Measurements from ENCODE around the gene UMPS.
"Not testable (repeated sequence)": the region's sequence is repeated elsewhere in the genome, so short reads cannot be mapped to it uniquely, and the experiment has no call there.

The UMPS gene

DNA sequence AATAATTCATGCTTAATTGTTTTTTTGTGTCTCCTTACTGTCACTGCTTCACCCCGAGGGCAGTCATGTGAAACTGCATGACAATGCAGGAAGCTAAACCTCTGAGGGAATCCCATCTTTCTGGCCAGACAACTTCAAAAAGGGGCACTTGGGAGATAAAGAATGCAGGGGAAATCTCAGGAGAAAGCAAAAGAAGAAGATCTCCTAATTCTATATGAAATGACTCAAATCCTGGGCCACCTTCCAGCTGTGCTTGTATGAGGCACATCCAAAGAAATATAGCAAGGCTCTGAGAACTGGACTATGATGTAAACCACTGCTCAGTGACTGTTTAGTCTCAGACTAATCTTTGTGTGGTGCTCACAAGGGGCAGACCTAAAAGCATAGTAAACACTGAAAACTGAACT is 22.6 kb upstream of the UMPS start:
- no peak for DNase-seq

DNA sequence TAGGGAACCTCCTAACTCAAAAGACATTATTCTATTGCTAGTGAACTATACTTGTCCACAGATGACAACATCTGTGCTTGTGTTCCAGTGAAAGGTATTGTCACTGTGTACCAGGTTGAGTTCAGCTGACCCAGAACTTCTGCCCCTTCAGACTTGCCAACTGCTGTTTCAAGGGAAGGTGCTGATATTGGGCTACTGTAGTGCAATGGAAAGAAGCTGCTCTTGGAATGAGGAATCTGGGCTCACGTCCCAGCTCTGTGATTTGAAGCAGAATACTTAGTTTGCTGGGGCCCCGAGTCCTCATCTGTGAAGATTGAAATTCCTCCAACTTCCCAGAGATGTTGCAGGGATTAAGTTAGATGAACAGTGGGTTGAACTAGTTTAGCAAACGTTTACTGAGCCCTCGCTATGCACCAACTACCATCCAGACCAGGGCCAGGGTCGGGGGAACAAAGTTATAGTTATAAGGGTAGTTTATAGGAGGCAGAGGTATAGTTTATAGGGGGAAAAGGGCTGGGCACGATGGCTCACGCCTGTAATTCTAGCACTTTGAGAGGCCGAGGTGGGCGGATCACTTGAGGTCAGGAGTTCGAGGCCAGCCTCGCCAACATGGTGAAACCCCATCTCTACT is 15.9 kb upstream of the UMPS start:
- DNase-seq: no peak

GRCh38 chr3:124722589-124722988 is 7.7 kb upstream of the UMPS start:
- DNase-seq: no peak

GRCh38 chr3:124730941-124731297 is 667 bp downstream of the UMPS start:
- DNase-seq: no peak

DNA sequence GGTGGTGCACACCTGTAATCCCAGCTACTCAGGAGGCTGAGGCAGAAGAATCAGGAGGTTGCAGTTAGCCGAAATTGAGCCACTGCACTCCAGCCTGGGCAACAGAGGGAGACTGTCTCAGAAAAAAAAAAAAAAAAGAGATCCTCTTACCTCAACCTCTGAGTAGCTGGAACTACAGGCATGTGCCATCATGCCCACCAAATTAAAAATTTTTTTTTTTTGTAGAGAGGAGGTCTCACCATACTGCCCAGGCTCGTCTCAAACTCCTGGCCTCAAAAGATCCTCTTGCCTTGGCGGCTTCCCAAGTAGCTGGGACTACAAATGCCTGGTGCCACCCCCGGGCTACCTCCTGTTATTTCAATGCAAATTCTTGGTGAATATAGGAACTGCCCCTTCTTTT is 1.5 kb downstream of the UMPS start:
- no peak for DNase-seq

- no peak for DNase-seq
Measured at GRCh38 chr3:124741027-124741426, 10.8 kb downstream of the UMPS start.

DNA sequence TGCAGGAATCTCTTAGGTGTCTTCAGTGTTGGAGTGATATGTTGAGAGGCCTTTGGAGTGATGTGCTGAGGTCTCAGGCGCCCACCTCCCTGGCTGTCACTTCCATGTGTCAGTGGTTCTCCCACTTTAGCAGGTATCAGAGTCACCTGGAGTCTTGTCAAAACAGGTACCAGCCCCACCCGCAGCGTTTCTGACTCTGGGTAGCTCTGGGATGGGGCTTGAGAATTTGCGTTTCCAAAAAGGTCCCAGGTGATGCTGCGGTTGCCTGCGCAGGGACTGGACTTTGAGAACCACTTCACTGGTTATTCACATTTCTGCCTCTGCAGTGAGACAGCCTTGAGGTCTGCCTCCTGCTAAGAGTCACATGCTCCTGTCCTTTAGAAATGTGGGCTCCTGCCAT is 15.5 kb downstream of the UMPS start:
- no peak for DNase-seq

GRCh38 chr3:124747111-124747981 is 17.1 kb downstream of the UMPS start:
- DNase-seq: no peak

- DNase-seq: no peak
Measured at GRCh38 chr3:124748560-124749198, 18.4 kb downstream of the UMPS start.

GRCh38 chr3:124749877-124750276 is 19.6 kb downstream of the UMPS start:
- DNase-seq: not testable (repeated sequence)

- DNase-seq: no peak
Measured at GRCh38 chr3:124751501-124751900, 21.2 kb downstream of the UMPS start.

DNA sequence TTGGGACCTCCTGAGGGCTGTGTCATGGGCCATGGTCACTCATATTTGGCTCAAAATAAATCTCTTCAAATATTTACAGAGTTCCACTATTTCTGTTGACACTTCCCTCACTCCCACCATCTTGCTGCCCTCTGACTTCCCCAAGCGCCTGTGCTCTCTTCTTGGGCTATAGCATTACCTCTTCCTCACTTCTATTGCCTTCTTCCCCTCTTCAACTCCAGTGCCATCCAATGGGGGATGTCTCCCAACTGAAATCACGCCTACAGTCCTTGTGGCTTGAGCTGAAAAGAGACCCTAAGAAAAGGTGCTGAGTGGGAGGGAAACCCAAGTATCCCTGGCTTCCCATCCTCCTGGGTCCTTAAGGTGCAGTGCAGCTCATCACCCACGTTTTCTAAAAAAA is 21.8 kb downstream of the UMPS start:
- DNase-seq: no peak

DNA sequence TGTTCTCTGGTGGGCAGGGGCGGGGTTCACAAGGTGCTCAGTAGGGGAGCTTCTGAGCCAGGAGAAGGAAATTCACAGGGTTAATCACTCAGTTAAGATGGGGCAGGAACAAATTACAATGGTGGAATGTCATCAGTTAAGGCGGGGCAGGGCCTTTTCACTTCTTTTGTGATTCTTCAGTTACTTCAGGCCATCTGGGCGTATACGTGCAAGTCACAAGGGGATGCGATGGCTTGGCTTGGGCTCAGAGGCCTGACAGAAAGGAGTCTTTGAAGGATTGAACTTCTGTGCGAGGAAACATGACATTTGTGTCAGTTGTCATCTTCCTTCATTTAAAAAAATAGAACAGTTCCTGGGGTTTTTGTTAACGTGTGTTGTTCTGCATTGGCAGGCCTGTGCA is 27.7 kb downstream of the UMPS start:
- DNase-seq: not testable (repeated sequence)

GRCh38 chr3:124758851-124759635 is 28.8 kb downstream of the UMPS start:
- DNase-seq: no peak

GRCh38 chr3:124759666-124760401 is 29.6 kb downstream of the UMPS start:
- no peak for DNase-seq

GRCh38 chr3:124760601-124761000 is 30.3 kb downstream of the UMPS start:
- no peak for DNase-seq

DNA sequence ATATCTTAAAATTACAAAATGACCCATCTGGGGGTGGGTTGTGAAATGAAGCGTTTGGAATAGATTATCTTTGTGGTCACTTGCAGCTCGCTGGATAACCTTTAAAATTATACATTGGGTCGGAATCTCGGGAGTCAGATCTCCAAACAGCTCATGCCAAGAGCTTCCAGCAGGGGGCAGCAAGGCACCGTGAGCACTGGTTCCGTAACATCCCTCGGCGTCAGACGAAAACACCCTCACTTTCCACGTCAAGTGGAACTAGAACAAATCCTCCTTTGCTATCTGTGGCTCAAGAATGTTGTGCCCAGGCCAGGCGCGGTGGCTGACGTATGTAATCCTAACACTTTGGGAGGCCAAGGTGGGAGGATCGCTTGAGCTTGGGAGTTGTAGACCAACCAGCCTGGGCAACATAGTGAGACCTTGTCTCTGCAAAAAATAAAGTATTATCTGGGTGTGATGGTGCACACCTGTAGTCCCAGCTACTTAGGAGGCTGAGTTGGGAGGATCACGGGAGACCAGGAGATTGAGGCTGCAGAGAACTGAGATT is 31.1 kb downstream of the UMPS start:
- DNase-seq: peak; percentile 87

DNA sequence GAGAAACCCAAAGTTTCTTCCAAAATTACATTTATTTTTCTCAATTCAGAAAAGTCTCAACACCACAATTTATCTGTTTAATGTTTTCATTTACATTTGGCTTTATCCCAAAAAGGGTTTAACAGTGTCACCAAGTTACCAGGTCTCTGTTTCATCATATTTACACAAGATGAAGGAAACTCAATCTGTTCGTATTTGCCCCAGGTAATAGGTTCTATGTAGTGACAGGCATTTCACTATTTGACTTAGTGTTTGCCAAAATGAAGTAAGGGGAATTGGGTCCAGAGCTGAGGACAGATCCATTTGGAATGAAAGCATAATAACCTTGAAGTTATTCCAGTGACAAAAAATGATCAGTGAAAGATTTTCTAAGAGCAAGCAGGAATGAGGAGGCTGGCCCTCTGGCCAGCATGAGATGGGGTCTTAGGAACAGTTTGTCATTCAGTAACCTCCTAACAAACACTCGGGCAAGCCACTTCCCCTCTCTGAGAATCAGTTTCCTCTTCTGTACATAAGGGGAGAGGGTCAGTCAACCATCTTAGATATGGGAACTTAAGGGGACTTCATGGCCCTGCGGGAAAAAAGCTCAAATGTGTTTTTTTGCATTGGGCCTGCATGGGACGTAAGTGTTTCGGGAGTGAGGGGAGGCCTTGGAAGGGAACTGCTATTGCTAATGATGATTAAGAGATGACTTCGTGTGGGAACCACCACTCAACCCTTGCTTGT is 31.8 kb downstream of the UMPS start:
- DNase-seq: no peak

DNA sequence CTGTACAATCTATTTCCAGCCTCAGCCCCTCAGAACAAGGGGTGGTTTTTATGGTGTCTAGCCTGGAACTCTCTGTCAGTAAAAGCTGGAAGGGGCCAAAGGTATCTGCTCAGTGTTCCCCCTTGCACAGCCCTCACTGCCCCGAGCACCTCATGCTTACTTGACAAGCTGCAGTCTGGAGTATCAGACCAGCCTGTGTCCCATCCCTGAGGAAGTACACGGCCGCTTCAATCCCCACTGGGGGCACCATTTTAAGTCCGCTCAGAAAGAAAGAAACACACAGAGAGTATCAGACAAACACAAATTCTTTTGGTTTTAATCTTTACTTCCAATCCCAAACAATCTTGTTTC is 32.4 kb downstream of the UMPS start:
- DNase-seq: no peak

- no peak for DNase-seq
Measured at GRCh38 chr3:124763206-124763605, 33.0 kb downstream of the UMPS start.

GRCh38 chr3:124763644-124764358 is 33.5 kb downstream of the UMPS start:
- DNase-seq: no peak
